AG04449 (cell line): Measurements from ENCODE around the gene AKIRIN1.

ENCODE experiments used
- CTCF ChIA-PET: fragments of 350-600 bp; formaldehyde crosslinking; extraction: SDS; loops from one replicate; lab custom pipeline; 2021; ENCODE audit warnings: antibody characterized with exemption; lab: Yijun Ruan, JAX
- POLR2A ChIA-PET: fragments of 400-600, 350-600 bp; formaldehyde crosslinking; extraction: SDS; loops from one replicate; lab custom pipeline; 2020; ENCODE audit warnings: antibody characterized with exemption, inconsistent platforms; lab: Yijun Ruan, JAX
- DNase-seq: peaks from one replicate; pipeline ENCODE4 v3.0.0-alpha.2; 2010; ENCODE audit warnings: low read depth, low spot score
- H3K4me3 ChIP-seq: 2 replicates; pipeline ENCODE4 v1.5.1; 2011; ENCODE audit warnings: low read depth, mild to moderate bottlenecking, control low read depth, low read length
- TF ChIP-seq, protein P1 (sequence below): IDR thresholded peaks from one replicate; pipeline ENCODE4 v1.5.1; 2011; ENCODE audit warnings: mild to moderate bottlenecking, moderate library complexity, low read length, control low read depth, inconsistent platforms; ENCODE audit not compliant: insufficient read depth; ENCODE audit errors: missing control alignments

Gene AKIRIN1, protein sequence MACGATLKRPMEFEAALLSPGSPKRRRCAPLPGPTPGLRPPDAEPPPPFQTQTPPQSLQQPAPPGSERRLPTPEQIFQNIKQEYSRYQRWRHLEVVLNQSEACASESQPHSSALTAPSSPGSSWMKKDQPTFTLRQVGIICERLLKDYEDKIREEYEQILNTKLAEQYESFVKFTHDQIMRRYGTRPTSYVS

DNA sequence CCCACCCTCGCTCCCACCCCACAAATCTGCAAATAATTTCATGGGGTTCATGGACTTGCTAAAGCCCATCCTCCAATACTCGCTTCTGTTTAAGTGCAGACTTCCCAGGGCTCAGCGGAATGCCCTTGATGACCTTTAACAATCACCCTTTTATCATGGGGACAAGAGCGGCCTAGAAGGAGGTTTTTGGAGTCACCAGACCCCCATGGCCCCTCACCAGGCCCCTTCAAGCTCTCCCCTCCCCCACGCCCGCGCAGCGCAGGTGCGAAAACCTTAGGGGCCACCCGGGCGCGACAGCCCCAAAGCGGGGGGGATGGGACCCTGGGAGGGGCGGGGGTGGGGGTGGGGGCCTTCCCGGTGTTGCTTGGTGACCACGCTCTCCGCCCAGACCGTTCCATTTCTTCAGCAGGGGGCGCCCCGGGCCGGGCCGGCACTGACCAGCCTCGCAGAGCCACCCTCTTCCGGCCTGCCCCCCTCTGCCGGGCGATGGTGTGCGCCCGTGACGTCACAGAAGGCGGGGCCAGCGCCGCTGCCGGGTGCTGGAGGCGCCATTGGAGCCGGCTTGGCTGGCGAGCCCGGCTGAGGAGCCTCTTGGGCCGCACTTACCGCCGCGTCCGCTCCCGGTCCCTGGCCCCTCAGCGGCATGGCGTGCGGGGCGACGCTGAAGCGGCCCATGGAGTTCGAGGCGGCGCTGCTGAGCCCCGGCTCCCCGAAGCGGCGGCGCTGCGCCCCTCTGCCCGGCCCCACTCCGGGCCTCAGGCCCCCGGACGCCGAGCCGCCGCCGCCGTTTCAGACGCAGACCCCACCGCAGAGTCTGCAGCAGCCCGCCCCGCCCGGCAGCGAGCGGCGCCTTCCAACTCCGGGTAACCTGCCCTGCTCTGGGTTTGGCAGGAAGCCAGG is at the start of gene AKIRIN1:
AKIRIN1 (plus strand) TSS at position 539 of the 900 bp plus-strand sequence; CDS start at position 644, 105 bp downstream.
- H3K4me3 ChIP-seq, result peak within 1 kb of the TSS; percentile 86
- TF ChIP-seq, protein P1, sequence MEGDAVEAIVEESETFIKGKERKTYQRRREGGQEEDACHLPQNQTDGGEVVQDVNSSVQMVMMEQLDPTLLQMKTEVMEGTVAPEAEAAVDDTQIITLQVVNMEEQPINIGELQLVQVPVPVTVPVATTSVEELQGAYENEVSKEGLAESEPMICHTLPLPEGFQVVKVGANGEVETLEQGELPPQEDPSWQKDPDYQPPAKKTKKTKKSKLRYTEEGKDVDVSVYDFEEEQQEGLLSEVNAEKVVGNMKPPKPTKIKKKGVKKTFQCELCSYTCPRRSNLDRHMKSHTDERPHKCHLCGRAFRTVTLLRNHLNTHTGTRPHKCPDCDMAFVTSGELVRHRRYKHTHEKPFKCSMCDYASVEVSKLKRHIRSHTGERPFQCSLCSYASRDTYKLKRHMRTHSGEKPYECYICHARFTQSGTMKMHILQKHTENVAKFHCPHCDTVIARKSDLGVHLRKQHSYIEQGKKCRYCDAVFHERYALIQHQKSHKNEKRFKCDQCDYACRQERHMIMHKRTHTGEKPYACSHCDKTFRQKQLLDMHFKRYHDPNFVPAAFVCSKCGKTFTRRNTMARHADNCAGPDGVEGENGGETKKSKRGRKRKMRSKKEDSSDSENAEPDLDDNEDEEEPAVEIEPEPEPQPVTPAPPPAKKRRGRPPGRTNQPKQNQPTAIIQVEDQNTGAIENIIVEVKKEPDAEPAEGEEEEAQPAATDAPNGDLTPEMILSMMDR, result no peak
- ChIA-PET POLR2A (interaction anchor here (1.5 kb wide), 1 partner anchor 35 kb away, joined by 6 read pairs; the partner anchor contains the start of gene NDUFS5), CTCF (interaction anchor here (0.7 kb wide), 1 partner anchor 101 kb away, joined by 3 read pairs; no protein-coding TSS in a partner anchor)
- peak; percentile 75 for DNase-seq

DNA sequence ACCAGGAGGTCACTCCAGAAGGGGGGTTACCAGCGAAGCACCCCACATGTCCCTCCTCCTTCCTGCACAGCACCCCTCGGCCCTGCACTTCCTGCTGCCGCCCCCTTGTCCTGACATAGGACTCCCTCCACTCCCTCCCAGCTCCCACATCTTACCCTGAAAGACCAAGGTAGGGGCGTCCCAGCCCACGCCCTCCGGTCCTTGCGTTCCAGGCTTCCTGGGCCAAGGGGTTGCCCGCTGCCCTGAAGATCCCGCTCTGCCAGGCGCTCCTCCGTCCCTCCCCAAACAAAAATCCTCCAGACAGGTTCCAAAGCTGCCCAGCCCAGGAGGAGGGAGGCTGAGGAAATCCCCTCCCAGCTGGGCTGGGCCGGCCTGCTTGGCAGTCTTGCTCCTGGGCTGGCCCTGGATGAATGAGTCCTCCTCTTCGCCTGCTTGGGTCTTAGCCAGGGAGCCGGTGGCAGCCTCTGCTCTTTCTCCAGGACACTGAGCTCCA is 49.5 kb upstream of the AKIRIN1 start, which contains the start of gene RHBDL2:
RHBDL2 (minus strand) TSS at position 304 of the 493 bp plus-strand sequence. CDS start 22,618 bp downstream, outside the sequence.
- no peak for DNase-seq
- TF ChIP-seq, protein P1, result no peak
- POLR2A ChIA-PET, result no interaction called here
- CTCF ChIA-PET, result interaction anchor here (1.1 to 1.2 kb wide), 2 partner anchors 9 to 151 kb away, joined by 3 to 4 read pairs; no protein-coding TSS in a partner anchor
- peak within 1 kb of the TSS; percentile 38 for H3K4me3 ChIP-seq

DNA sequence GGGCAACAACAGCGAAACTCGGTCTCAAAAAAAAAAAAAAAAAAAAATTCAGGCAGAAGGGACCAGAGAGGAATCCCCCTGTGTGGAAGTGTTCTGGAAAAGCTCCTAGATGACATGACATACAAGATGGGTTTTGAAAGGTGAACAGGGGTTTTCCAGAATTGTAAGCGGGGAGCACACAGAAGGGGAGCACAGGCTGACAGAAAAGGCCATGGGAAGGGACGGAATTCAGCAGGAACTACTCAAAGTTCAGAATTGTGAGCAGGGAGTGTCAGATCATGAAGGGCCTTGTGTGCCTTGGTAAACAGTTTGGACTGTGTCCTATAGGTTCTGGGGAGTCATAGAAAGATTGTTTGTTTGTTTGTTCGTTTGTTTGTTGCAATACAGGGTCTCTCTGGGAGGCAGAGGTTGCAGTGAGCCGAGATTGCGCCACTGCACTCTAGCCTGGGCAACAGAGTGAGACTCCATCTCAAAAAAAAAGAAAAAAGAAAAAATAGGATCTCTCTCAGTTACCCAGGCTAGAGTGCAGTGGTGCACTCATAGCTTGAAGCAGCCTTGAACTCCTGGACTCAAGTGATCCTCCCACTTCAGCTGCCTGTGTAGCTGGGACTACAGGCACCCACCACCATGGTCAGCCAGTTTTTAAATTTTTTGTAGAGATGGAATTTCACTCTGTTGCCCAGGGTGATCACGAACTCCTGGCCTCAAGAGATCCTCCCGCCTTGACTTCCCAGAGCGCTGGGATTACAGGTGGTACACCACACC is 48.2 kb upstream of the AKIRIN1 start:
- DNase-seq, result no peak
- H3K4me3 ChIP-seq, result no peak overlapping the region
- ChIA-PET POLR2A (no interaction called here), CTCF (interaction anchor here (1.1 to 1.2 kb wide), 2 partner anchors 10 to 150 kb away, joined by 3 to 4 read pairs; no protein-coding TSS in a partner anchor)
- TF ChIP-seq, protein P1, result no peak

DNA sequence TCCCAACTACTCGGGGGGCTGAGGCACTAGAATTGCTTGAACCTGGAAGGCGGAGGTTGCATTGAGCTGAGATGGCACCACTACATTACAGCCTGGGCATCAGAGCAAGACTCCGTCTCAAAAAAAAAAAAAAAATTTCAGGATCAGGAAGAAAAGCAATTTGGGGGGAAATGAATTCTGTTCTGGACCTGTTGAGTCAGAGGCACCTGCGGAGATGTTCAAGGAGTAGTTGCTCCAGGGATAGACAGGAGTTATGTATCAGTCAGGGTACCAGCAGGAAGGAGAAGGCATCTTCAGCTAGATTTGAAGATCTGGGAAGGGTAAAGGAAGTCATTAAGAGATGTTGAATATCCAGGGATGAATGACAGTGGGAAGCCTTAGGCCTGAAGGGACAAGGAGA is 46.5 kb upstream of the AKIRIN1 start:
- no peak for DNase-seq
- no peak overlapping the region for H3K4me3 ChIP-seq
- CTCF ChIA-PET, result no interaction called here
- POLR2A ChIA-PET, result no interaction called here
- TF ChIP-seq, protein P1, result no peak

DNA sequence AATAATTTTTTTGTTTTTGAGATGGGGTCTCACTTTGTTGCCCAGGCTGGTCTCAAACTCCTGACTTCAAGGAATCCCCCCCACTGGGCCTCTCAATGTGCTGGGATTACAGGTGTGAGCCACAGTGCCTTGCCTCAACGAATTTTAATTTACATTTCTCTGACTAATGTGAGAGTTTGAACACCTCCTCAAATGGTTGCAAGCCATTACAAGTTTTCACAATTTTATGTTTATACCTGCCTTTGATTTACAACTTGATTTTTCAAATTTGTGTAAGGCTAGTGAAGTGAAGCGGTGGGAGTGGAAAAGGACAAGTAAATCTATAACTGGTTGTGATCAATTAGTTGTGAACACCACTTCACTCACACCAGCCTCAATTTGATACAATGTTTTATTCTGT is 40.5 kb upstream of the AKIRIN1 start:
- ChIA-PET CTCF (no interaction called here), POLR2A (no interaction called here)
- no peak for DNase-seq
- TF ChIP-seq, protein P1, result no peak
- H3K4me3 ChIP-seq, result no peak overlapping the region
